Measurements from ENCODE around the gene BOC. TPM values are rescaled to one million over a fixed set of nuclear protein-coding genes. Genes with fewer than 3 reads are reported as not detected.

Gene BOC
- total and polyA plus RNA-seq, 2 of the 8 experiments (the other 6 are each of a cell fraction or from before 2014, with no cell fraction given) = 6.9 to 9.3 TPM

DNA sequence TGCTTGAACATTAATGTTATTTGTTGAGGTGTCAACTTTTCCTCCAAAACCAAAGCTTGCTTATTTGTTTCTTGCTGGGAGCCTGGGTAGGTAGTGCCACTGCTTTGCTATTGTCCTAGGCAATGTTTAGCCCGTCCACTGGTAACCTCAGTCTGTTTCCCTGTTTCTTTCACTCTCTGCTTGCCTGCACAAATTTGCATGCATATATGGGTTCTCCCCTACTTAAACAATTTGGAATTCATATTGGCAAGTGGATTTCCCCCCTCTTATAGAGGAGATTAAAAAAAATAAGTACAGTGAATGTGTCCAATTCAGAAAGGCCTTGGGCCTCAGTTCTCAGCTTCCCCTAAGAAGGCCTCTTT, 45.0 kb upstream of the BOC start:
- no peaks in the 10 kb centered on the region; the same call in 1 of the 2 replicates for H3K23me2 ChIP-seq (ENCODE audit: low read depth, low read length)
- peak overlapping the region; percentile 9; the same call in 1 of the 2 replicates for H3K18ac ChIP-seq (ENCODE audit: extremely low read depth, low read length)
- H3K4me1 ChIP-seq (replicated peaks in 1 of 4; ENCODE audit: control insufficient read depth in 3 of 4, insufficient read depth in 4 of 4, low read length in 3 of 4) = peaks cover 2 to 16% (median 9%) of the 10 kb centered on the region in 4 experiments; a peak in 6 of 7 replicates
- DNase-seq (ENCODE audit: low read depth in 1 of 2, low spot score in 2 of 2) = no peak
- no peak overlapping the region for H4K5ac ChIP-seq (ENCODE audit: insufficient read length, low read depth, low read length)
- H3K23ac ChIP-seq (ENCODE audit: insufficient read length) = no peak overlapping the region
- H4K91ac ChIP-seq (replicated peaks; ENCODE audit: insufficient read length, low read length) = no peak overlapping the region
- H2BK5ac ChIP-seq (ENCODE audit: low read depth, low read length) = no peak overlapping the region
- no peak overlapping the region for H3K4ac ChIP-seq (replicated peaks; ENCODE audit: insufficient read length, low read depth, low read length)
- no peak overlapping the region for H2BK15ac ChIP-seq (ENCODE audit: low read length)
- no peak overlapping the region for H3K9ac ChIP-seq (replicated peaks in 1 of 4; ENCODE audit: extremely low read depth in 1 of 4, low read depth in 3 of 4, low read length in 3 of 4)
- H2BK120ac ChIP-seq (replicated peaks; ENCODE audit: low read depth, low read length) = no peak overlapping the region
- no peak overlapping the region for H4K8ac ChIP-seq (ENCODE audit: extremely low read depth, insufficient read depth, low read length)
- no peaks in the 10 kb centered on the region for H3K79me2 ChIP-seq (ENCODE audit: control insufficient read depth in 1 of 2, insufficient read depth in 2 of 2, low read length in 2 of 2)
- ChIA-PET POLR2A (ENCODE audit: partially characterized antibody) (no interaction called here), CTCF (ENCODE audit: partially characterized antibody) (interaction anchor here (0.6 to 1.6 kb wide), 7 partner anchors 30 to 630 kb away, joined by 3 to 4 read pairs (median 3); no protein-coding TSS in a partner anchor)
- no peak overlapping the region for H3K14ac ChIP-seq (ENCODE audit: insufficient read length)
- H3K9me3 ChIP-seq (ENCODE audit: insufficient read depth in 2 of 2, low read depth in 1 of 2, low read length in 1 of 2) = no peaks in the 10 kb centered on the region
- FAIRE-seq = no peak
- no peak overlapping the region for H2BK12ac ChIP-seq (ENCODE audit: low read depth, low read length)
- no peaks in the 10 kb centered on the region for H3K27me3 ChIP-seq (replicated peaks in 1 of 4; ENCODE audit: control insufficient read depth in 3 of 4, extremely low read depth in 1 of 4, insufficient read depth in 3 of 4, low read length in 3 of 4)
- 76% methylated on average over 1 of the region's 1 CpG; no CpG with 5 or more reads in 1 of the 2 experiments for WGBS, 2 experiments (ENCODE audit: extremely low coverage in 1 of 2, insufficient coverage in 1 of 2, insufficient read length in 1 of 2, insufficient replicate concordance in 2 of 2, low coverage in 1 of 2, low lambda C conversion rate in 2 of 2, missing lambda C conversion rate in 1 of 2)
- H3K4me3 ChIP-seq (ENCODE audit: extremely low read depth in 1 of 4, insufficient read depth in 2 of 4, low read depth in 3 of 4, low read length in 4 of 4) = no peak overlapping the region
- H4K20me1 ChIP-seq (replicated peaks in 1 of 2; ENCODE audit: control insufficient read depth in 1 of 2, insufficient read depth in 2 of 2, low read length in 2 of 2) = no peaks in the 10 kb centered on the region
- H3K79me1 ChIP-seq (ENCODE audit: low read depth, low read length) = no peaks in the 10 kb centered on the region
- H2BK20ac ChIP-seq (ENCODE audit: low read length) = no peak overlapping the region
- no peak overlapping the region for H2AK5ac ChIP-seq (ENCODE audit: low read depth, low read length)
- 0 out of 2 replicates have a peak overlapping the region, but pooled peaks have one; percentile 3 for H3K27ac ChIP-seq (ENCODE audit: low read depth, low read length)
- H3K4me2 ChIP-seq (ENCODE audit: insufficient read depth in 1 of 2, low read depth in 2 of 2, low read length in 2 of 2) = 0 out of 4 replicates have a peak overlapping the region, but pooled peaks of 1 of the 2 experiments have one; percentile 38
- H3K36me3 ChIP-seq (ENCODE audit: control insufficient read depth in 2 of 4, insufficient read depth in 4 of 4, low read length in 3 of 4) = no peaks in the 10 kb centered on the region
- H3K56ac ChIP-seq (replicated peaks; ENCODE audit: insufficient read length, low read depth, low read length) = no peak overlapping the region
- H2AFZ ChIP-seq (ENCODE audit: low read length) = peak overlapping the region; percentile 95; the same call in 1 of the 2 replicates
- TF ChIP-seq SIN3A (conservative IDR thresholded peaks at IDR 0.05 in 1 of 2, IDR thresholded peaks at IDR 0.05 in 1 of 2; ENCODE audit: low read depth in 1 of 2, low read length in 2 of 2) (no peak), KDM4A (IDR thresholded peaks at IDR 0.05; ENCODE audit: low read depth, low read length, severe bottlenecking) (no peak), JUN (IDR thresholded peaks at IDR 0.05; ENCODE audit: low read depth, low read length) (no peak), RBBP5 (IDR thresholded peaks at IDR 0.05; ENCODE audit: borderline replicate concordance, low read depth, low read length) (no peak)
- TF ChIP-seq, protein P1, sequence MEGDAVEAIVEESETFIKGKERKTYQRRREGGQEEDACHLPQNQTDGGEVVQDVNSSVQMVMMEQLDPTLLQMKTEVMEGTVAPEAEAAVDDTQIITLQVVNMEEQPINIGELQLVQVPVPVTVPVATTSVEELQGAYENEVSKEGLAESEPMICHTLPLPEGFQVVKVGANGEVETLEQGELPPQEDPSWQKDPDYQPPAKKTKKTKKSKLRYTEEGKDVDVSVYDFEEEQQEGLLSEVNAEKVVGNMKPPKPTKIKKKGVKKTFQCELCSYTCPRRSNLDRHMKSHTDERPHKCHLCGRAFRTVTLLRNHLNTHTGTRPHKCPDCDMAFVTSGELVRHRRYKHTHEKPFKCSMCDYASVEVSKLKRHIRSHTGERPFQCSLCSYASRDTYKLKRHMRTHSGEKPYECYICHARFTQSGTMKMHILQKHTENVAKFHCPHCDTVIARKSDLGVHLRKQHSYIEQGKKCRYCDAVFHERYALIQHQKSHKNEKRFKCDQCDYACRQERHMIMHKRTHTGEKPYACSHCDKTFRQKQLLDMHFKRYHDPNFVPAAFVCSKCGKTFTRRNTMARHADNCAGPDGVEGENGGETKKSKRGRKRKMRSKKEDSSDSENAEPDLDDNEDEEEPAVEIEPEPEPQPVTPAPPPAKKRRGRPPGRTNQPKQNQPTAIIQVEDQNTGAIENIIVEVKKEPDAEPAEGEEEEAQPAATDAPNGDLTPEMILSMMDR (IDR thresholded peaks at IDR 0.05; ENCODE audit: control extremely low read depth in 1 of 3, insufficient read depth in 1 of 3, low read depth in 1 of 3, low read length in 3 of 3) = no peak
